Stimulated activated memory B cell treated with anti-CD40 and anti-IgM and Interleukin-4, amounts not matched to agents 10 μg/mL and 1 μg/mL and 100 μg/mL, for 72 hours (primary cell): ENCODE measurements around the gene CDPF1.

Experiments
- ATAC-seq: fragments of 150-1000 bp; cut with Tn5 transposase; 2 replicates; pipeline ENCODE4 v1.10.0; 2021
- H3K27ac Mint-ChIP-seq: one replicate; pipeline ENCODE4 v1.8.0; 2022; ENCODE audit warnings: mild to moderate bottlenecking, mixed read lengths
- H3K27me3 Mint-ChIP-seq: one replicate; pipeline ENCODE4 v1.8.0; 2022; ENCODE audit warnings: mixed read lengths
- H3K36me3 Mint-ChIP-seq: one replicate; pipeline ENCODE4 v1.8.0; 2022; ENCODE audit warnings: mixed read lengths
- H3K4me1 Mint-ChIP-seq: one replicate; pipeline ENCODE4 v1.8.0; 2022; ENCODE audit warnings: mixed read lengths
- H3K4me3 Mint-ChIP-seq: one replicate; pipeline ENCODE4 v1.8.0; 2022; ENCODE audit warnings: mild to moderate bottlenecking, moderate library complexity, mixed read lengths
- H3K9me3 Mint-ChIP-seq: one replicate; pipeline ENCODE4 v1.8.0; 2022; ENCODE audit warnings: mixed read lengths

Gene CDPF1

GRCh38 chr22:46288846-46289243, 38.8 kb upstream of the CDPF1 start:
- peaks cover 68% of the 10 kb centered on the region for H3K4me1 Mint-ChIP-seq

DNA sequence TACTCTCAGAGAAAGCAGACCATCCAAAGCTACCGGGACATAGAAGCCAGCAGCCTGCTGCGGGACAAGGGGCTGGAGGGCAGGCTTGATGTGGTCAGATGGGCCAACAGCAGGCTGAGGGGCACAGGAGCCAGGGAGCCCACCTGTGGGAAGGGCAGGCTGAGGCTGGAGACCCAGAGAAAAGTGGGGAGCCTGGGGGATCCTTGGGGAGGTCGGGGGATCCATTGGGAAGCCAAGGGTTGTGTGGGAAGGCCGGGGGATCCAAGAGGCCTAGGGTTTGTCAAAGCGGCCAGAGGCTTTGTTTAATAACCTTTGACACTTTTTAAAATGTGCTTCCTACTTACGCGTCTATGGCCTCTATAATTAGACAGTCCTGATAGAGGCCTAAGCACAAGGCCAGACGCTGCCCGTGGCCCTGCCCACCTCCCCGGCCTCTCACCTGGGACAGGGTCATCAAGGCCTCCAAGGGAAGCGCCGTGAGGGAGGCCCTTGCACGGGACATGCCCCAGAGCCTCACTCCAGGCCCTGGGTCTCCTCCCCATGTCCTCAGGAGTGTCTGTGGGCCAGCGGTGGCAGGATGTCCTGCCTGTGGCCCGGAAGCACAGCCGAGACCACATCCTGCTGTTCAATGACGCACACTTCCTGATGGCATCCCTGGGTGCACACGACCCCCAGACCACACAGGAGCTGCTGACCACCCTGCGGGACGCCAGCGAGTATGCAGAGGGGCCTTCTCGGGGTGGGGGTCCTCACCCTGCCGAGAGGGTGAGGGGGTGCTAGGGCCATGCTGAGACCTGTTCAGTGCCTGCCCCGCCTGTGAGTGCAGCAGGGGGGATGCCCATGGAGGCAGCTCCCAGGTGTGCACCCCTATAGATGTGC, 38.0 kb upstream of the CDPF1 start:
- Mint-ChIP-seq H3K9me3 (peaks cover 5% of the 10 kb centered on the region), H3K27ac (peak overlapping the region; percentile 93), H3K27me3 (no peaks in the 10 kb centered on the region), H3K4me1 (peaks cover 61% of the 10 kb centered on the region), H3K36me3 (peaks cover 44% of the 10 kb centered on the region), H3K4me3 (peak overlapping the region; percentile 86)
- peak; percentile 87 for ATAC-seq

More at GRCh38 chr22:46288846-46289243, 38.8 kb upstream of the CDPF1 start:
- H3K36me3 Mint-ChIP-seq: peaks cover 43% of the 10 kb centered on the region
- peaks cover 5% of the 10 kb centered on the region for H3K9me3 Mint-ChIP-seq
- ATAC-seq: no peak
- H3K27me3 Mint-ChIP-seq: no peaks in the 10 kb centered on the region
- H3K27ac Mint-ChIP-seq: peak overlapping the region; percentile 93
- peak overlapping the region; percentile 86 for H3K4me3 Mint-ChIP-seq

- H3K9me3 Mint-ChIP-seq: peaks cover 1% of the 10 kb centered on the region
- peaks cover 40% of the 10 kb centered on the region for H3K36me3 Mint-ChIP-seq
- peaks cover 52% of the 10 kb centered on the region for H3K4me1 Mint-ChIP-seq
- peak overlapping the region; percentile 86 for H3K4me3 Mint-ChIP-seq
- peak overlapping the region; percentile 93 for H3K27ac Mint-ChIP-seq
- ATAC-seq: no peak
- no peaks in the 10 kb centered on the region for H3K27me3 Mint-ChIP-seq
Measured at GRCh38 chr22:46286941-46287872, 37.1 kb upstream of the CDPF1 start.

- no peaks in the 10 kb centered on the region for H3K9me3 Mint-ChIP-seq
- H3K36me3 Mint-ChIP-seq: peaks cover 41% of the 10 kb centered on the region
- H3K27ac Mint-ChIP-seq: no peak overlapping the region
- H3K4me1 Mint-ChIP-seq: peaks cover 62% of the 10 kb centered on the region
- H3K27me3 Mint-ChIP-seq: no peaks in the 10 kb centered on the region
- ATAC-seq: no peak
- H3K4me3 Mint-ChIP-seq: no peak overlapping the region
Measured at GRCh38 chr22:46286006-46286405, 35.9 kb upstream of the CDPF1 start.

- Mint-ChIP-seq H3K27me3 (no peaks in the 10 kb centered on the region), H3K4me1 (peaks cover 46% of the 10 kb centered on the region), H3K36me3 (peaks cover 46% of the 10 kb centered on the region), H3K27ac (no peak overlapping the region), H3K4me3 (no peak overlapping the region), H3K9me3 (no peaks in the 10 kb centered on the region)
- no peak for ATAC-seq
Measured at GRCh38 chr22:46281866-46282678, 32.0 kb upstream of the CDPF1 start.

- H3K27me3 Mint-ChIP-seq: no peaks in the 10 kb centered on the region
- H3K9me3 Mint-ChIP-seq: no peaks in the 10 kb centered on the region
- H3K4me3 Mint-ChIP-seq: no peak overlapping the region
- peak; percentile 76 for ATAC-seq
- peak overlapping the region; percentile 58 for H3K27ac Mint-ChIP-seq
- H3K36me3 Mint-ChIP-seq: peaks cover 43% of the 10 kb centered on the region
- peaks cover 36% of the 10 kb centered on the region for H3K4me1 Mint-ChIP-seq
Measured at GRCh38 chr22:46280999-46281623, 31.0 kb upstream of the CDPF1 start.

- H3K27me3 Mint-ChIP-seq: no peaks in the 10 kb centered on the region
- peaks cover 32% of the 10 kb centered on the region for H3K4me1 Mint-ChIP-seq
- H3K36me3 Mint-ChIP-seq: peaks cover 48% of the 10 kb centered on the region
- peak overlapping the region; percentile 58 for H3K27ac Mint-ChIP-seq
- no peaks in the 10 kb centered on the region for H3K9me3 Mint-ChIP-seq
- no peak overlapping the region for H3K4me3 Mint-ChIP-seq
- no peak for ATAC-seq
Measured at GRCh38 chr22:46280063-46280817, 30.1 kb upstream of the CDPF1 start.

DNA sequence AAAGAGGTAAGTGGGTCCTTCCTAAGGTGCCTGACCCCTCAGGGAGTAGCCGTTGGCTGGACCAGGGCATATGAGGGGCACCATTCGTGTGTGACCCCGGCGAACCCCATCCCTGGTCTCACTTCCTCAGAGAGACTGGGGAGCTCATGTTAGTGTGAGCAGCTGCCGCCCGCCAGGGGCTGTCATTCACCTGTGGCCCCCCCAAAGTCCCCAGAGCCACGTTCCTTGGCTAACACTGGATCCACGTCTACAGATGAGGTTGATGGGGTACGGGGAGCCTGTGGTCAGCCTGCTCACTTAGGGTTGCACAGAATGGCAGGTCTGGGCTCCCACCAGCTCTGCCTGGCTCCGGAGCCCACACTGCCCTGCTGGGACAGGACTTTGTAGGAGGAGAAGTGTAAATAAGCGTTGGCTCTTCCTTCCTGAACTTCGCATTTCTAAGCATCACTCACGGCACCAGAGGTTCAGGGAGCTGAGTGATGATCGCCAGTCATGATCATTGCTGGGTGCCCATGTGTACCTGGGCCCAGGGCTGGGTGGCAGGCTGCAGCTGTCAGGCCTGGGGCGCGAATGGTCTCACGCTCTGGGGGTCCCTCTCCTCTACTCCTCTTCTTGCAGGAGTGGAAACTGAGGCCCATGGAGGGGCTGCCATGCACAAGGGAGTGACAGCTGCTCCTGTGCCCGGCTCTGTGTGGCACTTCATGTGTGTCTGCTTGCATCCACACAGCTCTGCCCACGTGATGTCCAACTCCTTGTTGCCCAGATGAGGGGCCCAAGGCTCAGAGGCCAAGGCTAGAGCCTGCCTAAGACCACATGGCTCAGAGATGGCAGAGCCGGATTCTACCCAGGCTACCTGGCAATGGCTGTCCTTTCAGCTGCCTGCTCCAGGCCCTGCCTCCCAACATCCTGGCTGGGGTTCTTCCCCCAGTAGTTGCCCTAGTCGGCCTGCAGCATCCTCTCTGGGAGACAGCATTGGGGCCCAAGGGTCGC, 28.9 kb upstream of the CDPF1 start:
- H3K27me3 Mint-ChIP-seq: no peaks in the 10 kb centered on the region
- no peaks in the 10 kb centered on the region for H3K9me3 Mint-ChIP-seq
- no peak overlapping the region for H3K27ac Mint-ChIP-seq
- no peak overlapping the region for H3K4me3 Mint-ChIP-seq
- H3K36me3 Mint-ChIP-seq: peaks cover 47% of the 10 kb centered on the region
- ATAC-seq: no peak
- H3K4me1 Mint-ChIP-seq: peaks cover 32% of the 10 kb centered on the region

DNA sequence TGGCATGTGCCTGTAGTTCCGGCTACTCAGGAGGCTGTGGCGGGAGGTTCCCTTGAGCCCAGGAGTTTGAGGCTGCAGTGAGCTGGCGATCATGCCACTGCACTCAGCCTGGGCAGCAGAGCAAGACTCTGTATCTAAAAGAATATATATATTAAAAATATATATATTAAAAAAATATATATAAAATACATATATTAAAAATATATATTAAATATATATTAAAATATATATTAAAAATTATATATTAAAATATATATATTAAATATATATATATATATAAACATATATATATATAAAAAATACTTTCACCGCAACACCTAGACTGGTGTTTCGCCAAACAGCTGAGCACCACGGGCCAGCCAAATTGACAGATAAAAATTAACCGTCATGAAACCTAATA, 26.5 kb upstream of the CDPF1 start:
- Mint-ChIP-seq H3K9me3 (no peaks in the 10 kb centered on the region), H3K36me3 (peaks cover 41% of the 10 kb centered on the region), H3K27ac (no peak overlapping the region), H3K4me1 (peaks cover 26% of the 10 kb centered on the region), H3K27me3 (no peaks in the 10 kb centered on the region), H3K4me3 (no peak overlapping the region)
- ATAC-seq: no peak

GRCh38 chr22:46275455-46276122, 25.5 kb upstream of the CDPF1 start:
- Mint-ChIP-seq H3K36me3 (peaks cover 40% of the 10 kb centered on the region), H3K4me1 (peaks cover 16% of the 10 kb centered on the region), H3K4me3 (no peak overlapping the region), H3K27me3 (no peaks in the 10 kb centered on the region), H3K9me3 (no peaks in the 10 kb centered on the region), H3K27ac (no peak overlapping the region)
- ATAC-seq: no peak

DNA sequence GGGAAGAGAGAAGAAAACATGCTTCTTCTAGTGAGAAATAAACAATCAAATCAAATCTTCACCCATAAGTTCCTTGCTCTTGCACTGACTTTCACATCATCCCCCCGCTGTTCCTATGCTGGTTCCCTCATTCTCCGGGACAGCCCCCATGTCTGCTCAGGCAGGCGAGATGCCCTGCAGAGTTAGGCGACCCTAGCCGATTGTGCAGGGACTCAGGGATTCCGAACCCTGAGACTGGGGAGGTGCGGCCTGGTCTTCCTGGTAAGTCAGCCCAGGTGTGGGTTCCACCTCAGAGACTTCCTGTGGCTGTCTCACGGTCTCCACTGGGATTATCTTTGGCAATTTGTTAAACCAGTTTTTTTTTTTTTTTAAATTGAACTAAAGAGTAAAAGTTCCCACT, 24.3 kb upstream of the CDPF1 start:
- no peak overlapping the region for H3K27ac Mint-ChIP-seq
- H3K4me3 Mint-ChIP-seq: no peak overlapping the region
- ATAC-seq: no peak
- H3K36me3 Mint-ChIP-seq: peaks cover 34% of the 10 kb centered on the region
- H3K4me1 Mint-ChIP-seq: peaks cover 15% of the 10 kb centered on the region
- H3K27me3 Mint-ChIP-seq: no peaks in the 10 kb centered on the region
- H3K9me3 Mint-ChIP-seq: no peaks in the 10 kb centered on the region

- Mint-ChIP-seq H3K4me3 (no peak overlapping the region), H3K27ac (no peak overlapping the region), H3K9me3 (no peaks in the 10 kb centered on the region), H3K36me3 (peaks cover 30% of the 10 kb centered on the region), H3K27me3 (no peaks in the 10 kb centered on the region), H3K4me1 (peaks cover 14% of the 10 kb centered on the region)
- no peak for ATAC-seq
Measured at GRCh38 chr22:46273432-46274148, 23.5 kb upstream of the CDPF1 start.
